GM10847 (cell line): ENCODE measurements around the gene SEPTIN7.

Source experiments
- POLR2A ChIP-seq: IDR thresholded peaks from 2 replicates; pipeline ENCODE4 v1.6.1; 2011; ENCODE audit not compliant: insufficient read length; ENCODE audit errors: extremely low read depth

Gene SEPTIN7

DNA sequence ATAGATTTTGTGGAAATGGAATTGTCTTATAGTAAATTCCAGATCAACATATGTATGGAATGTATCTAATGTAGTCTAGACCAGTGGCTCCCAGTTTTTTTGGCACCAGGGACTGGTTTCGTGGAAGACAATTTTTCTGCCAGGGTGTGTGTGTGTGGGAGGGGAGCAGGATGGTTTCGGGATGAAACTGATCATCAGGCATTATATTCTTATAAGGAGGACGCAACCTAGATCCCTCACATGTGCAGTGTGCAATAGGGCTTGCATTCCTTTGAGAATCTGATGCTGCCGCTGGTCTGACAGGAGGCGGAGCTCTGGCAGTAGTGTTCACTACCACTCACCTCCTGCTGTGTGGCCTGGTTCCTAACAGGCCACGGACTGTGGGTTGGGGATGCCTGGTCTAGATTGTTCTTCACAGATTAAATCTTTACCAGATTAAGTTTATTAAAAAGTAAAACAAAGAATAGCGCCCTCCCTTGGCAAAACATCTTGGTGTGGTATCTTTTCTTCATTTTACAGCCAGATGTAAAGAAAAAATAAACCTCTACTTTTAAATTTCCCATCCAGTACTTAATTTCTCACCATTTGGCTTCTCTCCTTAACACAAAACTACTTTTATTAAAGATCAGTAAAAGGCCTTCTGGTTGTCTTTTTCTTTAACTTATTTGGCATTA is 48.4 kb downstream of the SEPTIN7 start:
- TF ChIP-seq POLR2A, result no peak

DNA sequence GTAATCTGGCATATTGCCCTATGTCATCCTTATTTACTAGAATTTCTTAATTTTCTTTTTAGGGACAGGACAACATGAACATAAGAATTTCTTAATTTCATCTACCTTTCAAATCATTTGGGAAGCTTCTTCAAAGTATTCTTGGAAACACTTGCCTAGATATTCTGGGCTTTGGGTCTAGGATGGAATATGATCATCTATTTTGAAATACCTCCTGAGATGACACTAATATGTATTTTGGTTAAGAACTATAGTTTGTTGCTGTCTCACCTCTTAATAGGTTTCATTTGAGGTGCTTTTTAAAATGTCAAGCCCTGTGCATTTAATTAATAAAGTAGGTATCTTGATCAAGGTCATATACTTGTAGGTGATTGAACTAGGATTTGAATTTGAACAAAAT is 49.1 kb downstream of the SEPTIN7 start:
- no peak for TF ChIP-seq POLR2A
